ENCODE data around the gene POU3F1.

The POU3F1 gene

DNA sequence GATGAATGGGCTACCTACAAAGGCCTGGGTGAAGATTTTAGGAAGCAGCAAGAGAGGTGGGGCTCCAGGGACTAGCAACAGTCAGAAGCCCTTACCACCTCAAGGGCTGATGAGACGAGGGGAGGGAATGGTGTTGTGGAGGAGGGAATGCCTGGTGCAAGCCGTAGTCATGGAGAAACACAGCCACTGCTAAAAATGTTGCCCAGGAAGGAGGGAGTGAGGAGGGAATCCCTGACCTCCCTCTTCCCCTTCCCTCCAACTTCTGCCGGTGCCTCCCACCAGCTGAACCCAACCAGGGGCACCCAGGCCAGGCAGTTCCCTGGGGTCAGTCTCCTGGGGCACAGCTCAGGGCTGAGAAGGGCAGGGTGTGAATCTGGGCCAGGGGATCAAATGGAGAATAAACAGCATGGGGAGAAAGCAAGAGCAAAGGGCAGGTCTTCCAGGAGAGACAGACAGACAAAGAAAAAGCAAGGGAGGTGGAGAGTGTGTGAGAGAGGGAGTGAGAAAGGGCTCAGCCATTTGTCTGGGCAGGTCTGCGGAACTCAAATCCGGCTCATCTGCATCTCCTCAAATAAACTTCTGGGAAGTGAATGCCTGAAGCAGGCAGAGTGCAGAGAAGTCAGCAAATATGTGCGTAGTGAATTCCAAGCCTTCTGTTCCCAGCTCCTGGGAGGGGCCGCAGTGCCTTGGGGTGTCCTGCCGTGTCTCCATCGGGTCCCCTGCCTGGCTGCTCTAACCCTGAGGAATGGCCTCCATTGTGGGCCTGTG lies 27.1 kb upstream of the POU3F1 start:
- no peak for DNase-seq (ENCODE audit: low spot score)

- DNase-seq (ENCODE audit: low spot score): no peak
Observed at GRCh38 chr1:38072858-38073257, 26.3 kb upstream of the POU3F1 start.

GRCh38 chr1:38071312-38072256 lies 25.0 kb upstream of the POU3F1 start:
- DNase-seq (ENCODE audit: low spot score): no peak

- DNase-seq (ENCODE audit: low spot score): no peak
Observed at GRCh38 chr1:38068980-38069340, 22.4 kb upstream of the POU3F1 start.

- no peak for DNase-seq (ENCODE audit: low spot score)
Observed at GRCh38 chr1:38068220-38068979, 21.8 kb upstream of the POU3F1 start.

DNA sequence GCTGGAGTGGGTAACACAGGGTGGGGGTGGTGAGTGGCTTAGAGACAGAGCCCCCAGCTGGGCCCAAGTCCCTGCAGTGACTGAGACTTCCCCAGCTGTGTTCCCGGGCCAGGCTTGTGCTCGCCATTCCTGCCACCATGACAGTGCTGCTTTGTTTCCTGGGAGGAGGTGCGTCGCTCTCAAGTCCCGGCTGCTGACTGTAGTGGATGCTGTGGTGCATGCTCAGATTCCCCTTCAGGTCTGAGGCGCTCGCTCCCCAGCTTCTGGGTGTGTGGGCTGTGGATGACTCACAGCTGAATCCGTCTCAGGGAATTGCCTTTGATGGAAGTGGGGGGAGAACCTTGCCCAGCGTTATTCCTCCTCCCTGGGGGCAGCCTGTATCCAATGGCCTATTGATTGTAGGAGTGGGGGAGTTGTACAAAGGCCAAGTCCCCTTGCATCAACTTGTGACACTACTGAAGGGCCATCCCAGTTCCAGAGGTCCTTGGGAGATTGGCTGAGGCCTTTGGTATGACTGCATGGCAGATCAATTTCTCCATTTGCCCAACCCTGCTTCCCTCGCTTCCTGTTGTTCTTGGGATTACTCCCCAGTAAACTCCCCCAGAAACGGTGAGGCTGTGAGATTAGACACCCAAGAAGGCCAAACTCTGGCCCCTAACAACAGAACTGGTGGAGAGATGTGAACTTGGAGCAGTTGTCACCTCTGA lies 17.8 kb upstream of the POU3F1 start:
- no peak for DNase-seq (ENCODE audit: low spot score)

DNA sequence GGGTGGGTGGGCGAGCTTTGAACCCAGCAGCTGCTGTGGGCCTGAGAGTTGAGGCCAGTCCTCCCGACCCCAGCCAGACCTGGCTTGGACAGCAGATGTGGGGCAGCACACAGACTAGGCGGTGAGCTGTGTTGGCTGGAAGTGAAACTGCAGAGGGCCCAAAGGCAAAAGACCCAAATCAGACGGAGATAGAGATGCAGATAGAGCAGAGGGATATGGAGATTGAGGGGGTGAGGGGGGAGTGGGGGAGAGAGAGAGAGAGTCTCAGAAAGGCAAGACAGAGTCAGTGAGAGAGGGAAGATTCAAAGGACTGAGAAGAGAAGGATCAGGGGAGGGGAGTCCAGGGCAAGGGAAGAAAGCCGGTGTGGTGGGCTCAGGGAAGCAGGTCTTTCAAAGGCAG lies 17.0 kb upstream of the POU3F1 start:
- DNase-seq (ENCODE audit: low spot score): no peak

DNA sequence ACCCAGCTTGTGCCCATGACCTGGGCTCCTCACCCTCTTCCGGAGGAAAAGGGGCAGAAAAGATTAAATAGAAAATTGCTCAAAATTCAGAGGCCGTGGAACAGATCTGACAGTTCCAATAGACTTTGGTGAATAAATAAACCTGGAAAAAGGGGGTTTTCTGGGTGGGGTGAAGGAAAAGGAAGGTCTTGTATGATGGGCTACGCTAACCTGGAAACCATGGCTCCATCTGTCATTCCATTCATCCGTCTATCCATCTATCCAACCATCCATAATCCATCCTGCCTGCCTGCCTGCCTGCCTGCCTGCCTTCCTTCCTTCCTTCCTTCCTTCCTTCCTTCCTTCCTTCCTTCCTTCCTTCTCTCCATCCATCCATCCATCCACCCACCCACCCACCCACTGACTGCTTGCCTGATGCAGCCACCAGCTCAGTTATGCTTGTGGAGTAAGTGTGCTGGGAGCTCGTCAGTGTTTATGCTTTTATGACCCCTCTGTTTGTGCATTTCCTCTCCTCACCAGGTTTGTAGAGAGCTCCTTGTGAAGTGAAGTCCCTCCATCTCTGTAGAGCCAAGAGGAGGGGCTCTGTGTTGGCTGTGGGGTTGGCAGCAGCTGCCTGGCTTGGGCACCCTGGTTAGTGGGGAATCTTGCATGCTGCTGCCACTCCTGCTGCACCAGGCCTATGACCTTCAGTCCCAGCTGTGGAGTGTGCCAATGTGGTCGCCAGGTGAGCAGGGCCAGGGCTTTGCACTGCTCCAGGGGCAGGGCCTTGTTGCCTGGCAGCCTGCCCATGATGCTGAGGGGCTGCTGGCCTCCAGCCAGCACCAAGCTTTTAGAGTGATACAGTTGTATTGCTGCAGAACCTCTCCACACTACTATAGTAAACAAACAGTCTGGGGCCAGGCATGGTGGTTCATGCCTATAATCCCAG lies 16.0 kb upstream of the POU3F1 start:
- DNase-seq (ENCODE audit: low spot score): no peak

DNA sequence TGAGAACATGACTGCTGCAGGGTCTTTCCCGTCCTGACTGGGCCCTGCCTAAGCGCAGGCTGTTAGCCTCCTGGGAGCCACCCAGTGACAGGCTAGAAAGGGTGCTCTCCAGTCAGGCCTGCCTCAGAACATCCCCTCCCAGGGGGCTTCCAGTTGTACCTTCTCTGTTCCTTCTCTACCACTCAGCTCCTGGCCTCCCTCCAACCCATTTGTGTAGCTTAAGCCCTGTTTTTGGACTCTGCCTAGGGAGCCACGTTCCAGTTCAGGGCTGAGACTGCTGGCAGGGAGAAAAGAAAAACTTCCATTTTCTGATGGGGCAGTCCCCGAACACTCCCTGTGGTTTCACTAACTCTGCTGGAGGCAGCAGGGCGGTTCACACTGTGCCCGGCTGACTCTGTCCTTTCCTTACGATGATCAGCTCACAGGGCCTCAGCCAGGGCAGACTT lies 15.3 kb upstream of the POU3F1 start:
- DNase-seq (ENCODE audit: low spot score): no peak

DNA sequence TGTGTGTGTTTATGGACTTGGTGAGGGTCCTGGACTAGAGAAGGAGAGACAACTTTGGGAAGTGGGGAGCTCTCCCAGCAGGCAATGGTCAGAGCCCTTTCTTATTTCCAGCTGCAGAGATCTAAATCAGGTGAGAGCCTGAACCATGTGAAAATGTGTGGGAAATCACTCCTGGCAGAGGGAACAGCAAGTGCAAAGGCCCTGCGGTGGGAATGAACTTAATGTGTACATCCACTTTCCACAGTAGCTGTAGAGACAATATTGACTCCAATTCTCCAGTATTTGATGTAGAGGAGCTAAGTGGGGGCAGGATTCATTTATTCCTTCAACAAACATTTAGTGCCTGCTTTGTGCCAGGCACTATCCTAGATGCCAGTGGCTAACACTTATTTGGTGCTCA lies 14.7 kb upstream of the POU3F1 start:
- no peak for DNase-seq (ENCODE audit: low spot score)

DNA sequence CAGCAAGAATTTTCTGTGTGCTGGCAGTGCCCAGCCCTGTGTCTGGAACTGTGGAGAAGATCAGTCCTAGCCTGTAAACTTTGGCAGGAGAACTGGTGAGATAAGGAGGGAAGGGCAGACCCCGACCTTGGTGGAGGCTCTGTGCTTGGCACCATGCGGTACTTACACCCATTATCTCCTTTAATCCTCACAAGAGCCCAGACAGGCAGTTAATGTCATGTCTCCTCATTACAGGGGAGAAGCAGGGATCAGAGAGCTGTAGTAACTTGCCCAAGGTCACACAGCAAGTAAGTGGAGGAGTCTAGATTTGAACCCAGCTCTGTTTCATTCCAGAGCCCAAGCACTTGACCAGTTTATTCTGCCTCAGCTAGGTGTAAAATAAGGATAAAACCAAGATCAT lies 13.9 kb upstream of the POU3F1 start:
- DNase-seq (ENCODE audit: low spot score): no peak

- DNase-seq (ENCODE audit: low spot score): no peak
Observed at GRCh38 chr1:38059635-38060250, 13.2 kb upstream of the POU3F1 start.

- no peak for DNase-seq (ENCODE audit: low spot score)
Observed at GRCh38 chr1:38055965-38056364, 9.4 kb upstream of the POU3F1 start.

DNA sequence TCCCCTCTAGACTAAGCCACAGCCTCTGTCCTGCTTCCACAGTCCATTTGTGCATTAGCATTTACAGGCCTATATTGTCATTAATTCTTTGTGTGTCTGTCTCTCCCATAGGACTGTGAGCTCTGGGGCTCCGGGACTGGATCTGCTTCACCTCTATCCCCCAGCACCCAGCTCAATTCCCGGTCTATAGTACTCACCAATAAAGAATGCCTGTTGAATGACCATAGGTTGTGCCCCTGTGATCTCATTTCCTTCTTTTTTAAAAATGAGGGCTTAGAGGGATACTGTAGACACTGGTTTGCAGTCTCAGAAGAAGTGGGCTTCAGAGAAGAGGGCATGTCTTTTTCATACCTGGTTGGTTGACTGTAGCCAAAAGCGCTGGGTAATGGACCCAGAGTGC lies 8.8 kb upstream of the POU3F1 start:
- DNase-seq (ENCODE audit: low spot score): no peak

- DNase-seq (ENCODE audit: low spot score): no peak
Observed at GRCh38 chr1:38053416-38054091, 7.0 kb upstream of the POU3F1 start.

- DNase-seq (ENCODE audit: low spot score): no peak
Observed at GRCh38 chr1:38052750-38053415, 6.3 kb upstream of the POU3F1 start.

- no peak for DNase-seq (ENCODE audit: low spot score)
Observed at GRCh38 chr1:38051079-38051543, 4.5 kb upstream of the POU3F1 start.

GRCh38 chr1:38050397-38051078 lies 3.9 kb upstream of the POU3F1 start:
- no peak for DNase-seq (ENCODE audit: low spot score)
